ENCODE measurements around the gene UBA52.

UBA52 gene

DNA sequence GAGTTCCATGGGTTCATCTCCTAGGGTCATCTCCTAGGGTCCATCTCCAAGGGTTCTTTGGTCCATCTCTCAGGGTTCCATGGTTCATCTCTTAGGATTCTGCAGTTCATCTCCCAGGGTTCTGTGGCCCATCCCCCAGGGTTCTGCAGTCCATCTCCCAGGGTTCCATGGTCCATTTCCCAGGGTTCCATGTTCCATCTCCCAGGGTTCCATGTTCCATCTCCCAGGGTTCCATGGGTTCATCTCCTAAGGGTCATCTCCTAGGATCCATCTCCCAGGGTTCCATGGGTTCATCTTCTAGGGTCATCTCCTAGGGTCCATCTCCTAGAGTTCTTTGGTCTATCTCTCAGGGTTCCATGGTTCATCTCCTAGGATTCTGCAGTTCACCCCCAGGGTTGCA, 45.9 kb downstream of the UBA52 start:
- TF ChIP-seq GATA3 (IDR thresholded peaks at IDR 0.05; ENCODE audit: low read depth, low read length): no peak
- TF ChIP-seq GATA2 (IDR thresholded peaks at IDR 0.05; ENCODE audit: low read depth, low read length): no peak

DNA sequence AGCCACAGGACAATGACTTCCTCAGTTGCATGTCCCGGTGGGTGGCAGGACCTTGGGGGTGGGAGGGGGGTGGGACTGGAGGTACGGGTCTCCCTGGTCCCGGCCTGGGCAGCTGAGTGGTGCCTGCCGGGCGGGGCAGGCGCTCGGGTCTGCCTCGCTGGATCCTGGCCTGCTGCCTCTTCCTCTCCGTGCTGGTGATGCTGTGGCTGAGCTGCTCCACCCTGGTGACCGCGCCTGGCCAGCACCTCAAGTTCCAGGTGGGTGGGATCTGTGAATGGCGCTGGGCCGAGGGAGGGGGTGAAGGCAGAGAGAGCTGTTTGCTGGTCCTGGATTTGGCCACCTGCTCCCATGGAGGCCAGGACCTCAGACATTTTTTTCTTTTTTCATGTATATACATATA, 46.6 kb downstream of the UBA52 start:
- no peak for TF ChIP-seq GATA3 (IDR thresholded peaks at IDR 0.05; ENCODE audit: low read depth, low read length)
- TF ChIP-seq GATA2 (IDR thresholded peaks at IDR 0.05; ENCODE audit: low read depth, low read length): no peak

DNA sequence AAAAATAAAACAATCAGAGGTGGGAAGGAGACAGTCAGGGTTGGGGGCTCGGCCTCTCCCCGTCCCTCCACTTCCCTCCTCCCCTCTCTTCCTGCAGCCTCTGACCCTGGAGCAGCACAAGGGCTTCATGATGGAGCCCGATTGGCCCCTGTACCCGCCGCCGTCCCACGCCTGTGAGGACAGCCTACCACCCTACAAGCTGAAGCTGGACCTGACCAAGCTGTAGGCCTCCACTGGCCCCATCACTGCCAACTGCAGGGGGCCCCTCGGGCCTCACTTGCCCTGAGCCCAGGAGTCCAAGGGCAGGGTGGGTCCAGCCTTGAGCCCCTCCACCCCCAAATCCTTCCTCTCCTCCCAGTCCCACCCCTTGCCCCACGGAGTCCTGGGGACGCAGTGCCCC, 48.7 kb downstream of the UBA52 start:
- no peak for TF ChIP-seq GATA2 (IDR thresholded peaks at IDR 0.05; ENCODE audit: low read depth, low read length)
- no peak for TF ChIP-seq GATA3 (IDR thresholded peaks at IDR 0.05; ENCODE audit: low read depth, low read length)

DNA sequence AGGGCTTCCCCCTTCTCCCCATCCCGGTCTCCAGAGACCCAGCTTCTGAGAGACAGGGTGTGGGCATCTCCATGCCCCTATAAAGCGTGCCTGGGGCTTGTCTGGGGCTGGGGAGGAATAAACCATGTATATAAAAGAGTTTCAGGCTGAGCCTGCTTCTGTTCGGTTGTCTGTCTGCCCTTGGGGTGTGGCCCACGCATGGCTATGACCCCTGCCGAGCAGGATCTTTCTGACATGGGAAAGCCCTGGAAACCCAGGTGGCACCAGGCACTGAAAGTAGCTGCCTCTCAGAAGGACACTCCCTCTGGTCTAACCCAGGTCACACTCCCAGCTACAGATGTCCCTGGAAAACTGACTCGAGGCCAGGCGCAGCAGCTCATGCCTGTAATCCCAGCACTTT, 49.2 kb downstream of the UBA52 start:
- TF ChIP-seq GATA2 (IDR thresholded peaks at IDR 0.05; ENCODE audit: low read depth, low read length) (no peak), GATA3 (IDR thresholded peaks at IDR 0.05; ENCODE audit: low read depth, low read length) (no peak)

DNA sequence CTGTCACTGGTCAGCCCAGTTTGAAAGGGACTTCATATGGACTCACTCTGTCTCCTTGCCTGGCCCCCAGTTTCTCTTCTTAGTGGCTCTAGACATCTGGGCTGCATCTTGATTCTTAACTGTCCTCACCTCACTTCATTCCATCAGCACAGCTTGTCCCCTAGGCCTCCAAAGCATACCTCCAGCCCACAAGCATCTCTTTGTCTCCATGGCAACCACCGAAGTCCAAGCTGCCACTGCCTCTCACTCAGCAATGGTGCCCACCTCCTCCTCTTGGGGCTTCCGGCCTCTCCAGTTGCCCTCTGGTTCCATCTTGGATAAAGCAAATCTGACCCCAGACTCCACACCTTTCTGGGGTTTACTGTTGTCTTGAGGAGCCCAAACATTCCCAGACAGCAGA, 55.2 kb downstream of the UBA52 start:
- no peak for TF ChIP-seq GATA3 (IDR thresholded peaks at IDR 0.05; ENCODE audit: low read depth, low read length)
- no peak for TF ChIP-seq GATA2 (IDR thresholded peaks at IDR 0.05; ENCODE audit: low read depth, low read length)

Measured in SH-SY5Y (cell line).